HuH-7 (cell line): Measurements from ENCODE around the gene FNDC3A.
"Not testable (repeated sequence)": the region's sequence is repeated elsewhere in the genome, so short reads cannot be mapped to it uniquely, and the experiment has no call there.

Experiments
- DNase-seq: peaks from one replicate; pipeline ENCODE4 v3.0.0; 2011; ENCODE audit warnings: low spot score

Gene FNDC3A

DNA sequence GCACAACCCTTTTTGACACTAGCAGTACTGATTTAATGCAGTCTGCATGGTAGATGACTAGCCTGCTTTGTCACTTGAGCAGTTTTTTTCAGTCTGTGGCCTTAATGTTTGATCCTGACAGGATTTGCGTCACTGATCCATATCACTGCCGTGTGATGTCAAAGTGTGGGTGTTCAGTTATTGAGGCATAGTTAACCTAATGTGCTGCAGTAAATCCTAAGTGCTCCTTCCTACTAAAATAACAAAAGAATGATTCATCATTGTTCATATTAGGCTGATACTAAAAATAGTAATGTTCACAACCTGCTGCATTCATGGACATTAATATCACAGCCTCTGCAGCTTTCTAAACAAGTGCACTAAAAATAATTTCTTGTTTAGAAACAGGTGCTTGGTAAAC, 122.5 kb downstream of the FNDC3A start:
- DNase-seq, result no peak

DNA sequence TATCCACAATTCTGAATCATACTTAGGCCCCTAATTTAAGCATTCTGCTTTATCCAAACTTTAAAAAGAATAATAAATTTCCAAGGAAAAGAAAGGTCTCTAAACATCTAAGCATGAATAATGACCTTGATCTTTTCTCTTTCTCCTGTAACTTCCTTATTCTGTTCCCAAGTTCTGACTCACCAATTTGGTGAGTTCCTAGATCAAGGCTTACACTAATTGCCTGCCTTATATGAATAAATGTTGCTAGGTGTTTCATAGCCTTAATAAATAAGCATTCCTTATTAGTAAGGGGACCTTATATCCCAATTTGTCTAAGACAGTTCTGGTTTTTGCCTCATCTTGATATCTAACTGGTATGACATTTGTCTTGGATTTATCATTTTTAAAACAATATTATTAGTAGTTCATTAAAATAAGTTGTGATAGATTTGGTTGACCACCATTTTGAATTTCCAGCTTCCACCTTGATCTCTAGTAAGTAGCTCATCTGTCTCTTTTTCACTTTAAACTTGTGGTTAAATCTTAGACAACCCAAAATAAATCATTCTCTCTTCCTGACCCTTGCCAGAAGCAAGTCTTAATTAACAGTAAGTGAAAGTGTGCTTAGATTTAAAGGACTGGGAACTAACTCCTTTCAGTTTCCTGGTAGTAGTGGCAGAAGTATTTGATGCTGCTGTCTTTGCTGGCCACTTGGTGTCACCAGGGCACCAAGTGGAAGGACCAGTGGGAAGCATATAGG, 123.2 kb downstream of the FNDC3A start:
- DNase-seq, result no peak

DNA sequence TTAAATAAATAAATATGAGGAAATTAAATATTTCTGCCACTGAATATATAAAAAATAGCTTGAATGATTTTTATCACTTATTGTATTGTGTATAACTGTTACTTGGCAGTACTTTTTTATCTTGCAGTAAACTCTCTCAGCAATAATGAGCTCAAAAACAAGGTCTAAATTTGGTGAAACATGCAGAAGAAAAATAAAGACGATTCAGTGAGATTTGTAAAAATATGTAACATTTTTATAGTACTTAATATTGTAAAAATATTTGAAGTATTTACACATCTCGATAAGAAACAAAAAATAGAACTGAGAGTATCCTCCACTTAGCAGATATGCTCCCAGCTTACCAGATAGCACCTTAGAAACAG, 123.8 kb downstream of the FNDC3A start:
- DNase-seq, result no peak

DNA sequence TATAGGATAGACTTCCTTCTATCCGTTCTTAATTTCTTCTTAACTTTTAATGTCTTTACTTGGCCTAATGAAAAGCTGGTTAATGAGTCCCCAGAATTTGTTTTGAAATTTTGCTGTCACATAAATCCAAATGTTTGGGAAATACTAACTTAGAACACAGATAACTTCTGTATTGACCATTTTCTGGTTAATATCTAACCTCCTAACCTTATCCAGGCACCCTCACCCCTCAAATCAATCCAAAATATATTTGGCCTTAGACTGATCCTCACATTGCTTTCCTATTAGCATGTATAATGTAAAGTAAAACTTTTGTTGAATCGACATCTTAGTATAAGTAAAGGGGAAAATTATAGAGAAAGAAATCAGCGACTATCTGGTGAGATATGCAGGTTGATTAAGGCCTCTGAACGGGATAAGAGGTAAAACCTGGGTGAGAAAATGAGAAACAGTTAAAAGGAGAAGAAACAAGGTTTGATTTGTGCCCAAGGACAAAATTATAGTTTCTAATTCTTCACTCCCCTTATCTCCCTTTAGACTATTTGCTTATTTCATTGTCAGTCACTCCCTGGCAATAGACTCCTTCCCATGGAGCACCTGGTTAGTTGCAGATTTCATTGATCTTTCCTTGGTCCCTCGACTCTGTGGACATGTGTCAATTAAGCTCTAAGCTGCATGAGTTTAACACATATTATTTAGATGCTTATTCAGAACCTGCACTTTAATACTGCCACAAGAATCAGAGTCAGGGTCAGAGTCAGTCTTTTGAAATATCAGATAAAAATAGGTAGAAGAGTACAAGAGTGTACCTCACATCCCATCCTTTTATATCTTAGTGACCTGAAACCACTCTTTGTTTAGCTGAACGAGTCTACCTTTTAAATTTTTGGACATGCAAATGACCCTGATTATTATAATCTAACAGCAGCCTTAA, 125.2 kb downstream of the FNDC3A start:
- no peak for DNase-seq

DNA sequence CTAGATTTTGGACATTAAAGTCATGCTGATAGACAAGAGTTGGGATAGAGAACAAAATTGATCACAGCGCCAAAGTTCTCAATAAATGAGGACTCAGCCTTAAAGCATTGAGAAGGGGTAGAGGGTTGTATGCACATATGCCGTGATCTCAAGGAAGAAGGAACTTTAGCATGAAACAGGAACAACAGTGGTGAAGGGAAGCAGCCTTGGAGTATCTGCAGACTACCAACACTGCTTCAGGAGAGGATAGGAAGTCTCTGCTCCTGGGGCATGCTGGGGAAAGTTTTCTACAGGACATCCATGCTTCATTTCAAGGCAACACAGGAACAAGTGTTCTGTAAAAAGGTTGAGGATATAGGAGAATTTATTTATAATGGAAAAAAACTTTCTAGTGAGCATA, 132.5 kb downstream of the FNDC3A start:
- DNase-seq, result no peak

DNA sequence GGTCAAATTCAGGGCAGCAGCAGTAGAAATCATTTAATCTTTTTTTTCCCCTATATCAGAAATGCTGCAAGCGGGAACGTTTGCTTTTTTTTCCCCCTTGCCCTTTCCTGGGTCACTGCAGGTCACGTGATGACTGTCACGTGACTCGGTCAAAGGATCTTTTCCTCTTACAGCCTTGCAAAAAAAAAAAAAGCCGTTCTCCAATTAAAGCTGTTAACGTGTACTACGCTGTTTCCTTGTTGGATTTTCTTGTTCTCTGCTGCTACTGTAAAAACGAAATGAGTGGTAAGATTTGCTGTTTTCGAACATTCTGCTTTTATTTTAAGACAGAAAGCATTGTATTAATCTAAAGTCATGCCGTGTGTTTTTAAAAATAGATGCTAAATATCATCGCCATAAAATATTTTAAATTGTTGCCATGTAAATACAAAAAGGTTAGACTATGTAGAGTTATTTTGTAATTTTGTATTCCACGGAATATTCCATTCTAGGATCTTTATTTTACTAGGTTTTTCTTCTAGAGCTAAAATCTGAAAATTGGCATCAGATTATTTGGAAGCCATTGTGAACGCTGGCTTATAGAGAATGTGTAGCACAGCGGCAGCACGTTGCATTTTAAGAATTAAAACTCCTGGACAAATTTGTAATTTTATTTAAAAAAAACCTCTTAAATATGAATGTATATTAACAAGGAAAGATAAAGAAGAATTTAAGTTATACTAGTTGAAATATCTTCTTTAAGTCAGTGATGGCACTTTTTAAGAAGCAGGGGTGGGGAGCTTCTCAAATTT, 134.6 kb downstream of the FNDC3A start:
- peak; percentile 43 for DNase-seq

DNA sequence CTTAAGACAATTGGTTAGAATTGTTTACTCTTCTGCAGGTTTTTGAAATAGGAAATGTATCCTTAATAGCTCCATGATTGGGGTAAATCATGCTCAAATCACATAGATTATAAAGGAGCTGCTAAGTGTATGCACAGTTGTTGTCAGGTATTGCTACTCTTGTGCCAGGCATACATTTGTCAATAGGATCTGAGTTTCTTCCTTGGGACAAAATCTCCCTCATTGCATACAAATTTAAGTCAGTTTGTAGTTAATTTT, 135.1 kb downstream of the FNDC3A start:
- DNase-seq, result no peak

DNA sequence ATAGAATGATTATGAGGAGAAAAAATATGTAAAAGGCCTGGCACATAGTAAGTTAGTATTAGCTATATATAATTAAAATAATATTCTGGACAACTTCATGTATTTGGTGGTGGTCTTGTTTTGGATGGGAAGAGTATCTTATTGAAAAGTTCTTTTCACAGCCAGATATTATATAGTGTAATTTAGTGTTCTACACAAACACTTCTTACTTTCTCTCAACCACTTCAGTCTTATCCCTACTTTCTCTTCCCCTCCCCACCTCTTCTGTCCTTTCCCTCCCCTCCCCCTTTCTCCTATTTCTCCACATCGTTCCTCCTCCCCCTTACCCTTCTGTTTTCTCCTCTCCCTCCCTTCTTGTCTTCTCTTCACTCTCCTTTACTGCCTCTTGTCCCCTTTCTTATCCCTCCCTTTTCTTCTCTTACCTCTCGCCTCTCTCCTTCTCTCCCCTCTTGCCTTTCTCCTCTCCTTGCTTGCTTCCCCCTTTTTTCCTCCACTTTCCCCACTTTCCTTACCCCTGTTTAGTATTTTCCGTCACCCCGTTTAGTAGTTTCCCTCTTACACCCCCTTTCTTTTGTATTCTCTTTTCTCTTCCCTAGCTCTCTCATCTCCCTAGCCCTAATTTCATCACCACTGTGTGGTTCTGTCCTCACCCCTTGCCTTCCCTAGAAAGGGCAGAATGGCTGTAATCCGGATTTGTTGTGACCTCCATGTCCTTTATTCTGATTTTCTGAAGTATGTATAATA, 137.2 kb downstream of the FNDC3A start:
- no peak for DNase-seq

DNA sequence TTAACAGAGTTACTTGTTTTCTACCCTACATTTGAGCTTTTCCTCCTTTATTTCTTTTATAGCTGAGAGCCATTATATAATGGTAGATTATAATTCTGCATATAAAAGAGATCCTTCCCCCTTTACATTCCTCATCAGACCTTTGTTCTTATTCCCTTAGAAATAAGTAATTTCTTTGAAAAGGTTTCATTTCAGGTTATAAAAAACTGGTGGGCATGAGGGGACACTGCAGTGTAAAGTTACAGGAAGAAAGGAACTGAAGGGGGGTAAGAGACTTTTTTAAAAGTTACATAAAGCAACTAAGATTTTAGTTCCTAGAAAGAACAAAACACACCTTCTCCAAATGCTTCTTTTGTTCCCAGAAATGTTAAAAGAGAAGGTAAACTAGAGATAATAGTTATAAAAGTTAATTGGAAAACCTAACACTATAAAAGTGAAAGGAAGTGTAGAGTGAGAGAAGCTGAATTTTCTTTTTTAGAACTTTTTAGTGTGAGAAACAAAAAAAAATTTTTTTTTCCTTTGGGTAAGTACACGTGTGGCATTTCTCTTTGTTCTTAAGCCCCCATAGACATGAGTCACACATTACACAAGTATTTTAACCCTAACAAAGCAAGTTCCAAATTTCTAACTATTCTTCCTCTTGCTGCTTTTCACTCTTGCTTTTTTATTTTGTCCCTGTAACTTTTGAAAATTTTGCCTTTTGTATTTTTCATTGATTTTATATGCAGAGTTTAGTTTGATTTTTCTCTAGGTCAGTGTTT, 138.0 kb downstream of the FNDC3A start:
- DNase-seq, result no peak

DNA sequence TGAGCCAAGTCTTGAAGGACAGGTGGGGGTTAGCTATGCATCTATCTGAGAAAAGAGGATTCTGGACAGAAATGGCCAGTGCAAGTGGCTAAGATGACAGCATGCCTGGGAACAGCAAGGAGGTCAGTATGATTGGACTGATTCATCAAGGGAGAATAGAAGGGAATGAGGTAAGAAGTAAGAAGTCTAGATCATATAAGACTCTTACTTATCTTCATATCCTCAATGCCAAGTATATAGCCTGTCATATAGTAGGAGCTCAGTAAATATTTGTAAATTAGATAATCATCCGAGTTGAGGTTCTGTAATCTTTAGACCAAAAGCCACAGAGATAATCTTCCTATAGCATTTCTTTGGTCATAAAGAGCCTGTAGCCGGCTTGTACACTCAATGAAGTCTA, 141.2 kb downstream of the FNDC3A start:
- DNase-seq, result no peak

DNA sequence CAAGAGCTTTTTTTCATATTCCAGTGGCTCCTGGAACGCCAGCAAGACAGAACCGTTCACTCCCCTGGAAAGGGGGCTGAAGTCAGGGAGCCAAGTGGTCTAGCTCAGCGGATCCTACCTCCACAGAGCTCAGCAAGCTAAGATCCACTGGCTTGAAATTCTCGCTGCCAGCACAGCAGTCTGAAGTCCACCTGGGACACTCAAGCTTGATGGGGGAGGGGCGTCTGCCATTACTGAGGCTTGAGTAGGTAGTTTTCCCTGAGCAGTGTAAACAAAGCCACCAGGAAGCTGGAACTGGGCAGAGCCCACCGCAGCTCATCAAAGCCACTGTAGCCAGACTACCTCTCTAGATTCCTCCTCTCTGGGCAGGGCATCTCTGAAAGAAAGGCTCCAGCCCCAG, 142.7 kb downstream of the FNDC3A start:
- not testable (repeated sequence) for DNase-seq

DNA sequence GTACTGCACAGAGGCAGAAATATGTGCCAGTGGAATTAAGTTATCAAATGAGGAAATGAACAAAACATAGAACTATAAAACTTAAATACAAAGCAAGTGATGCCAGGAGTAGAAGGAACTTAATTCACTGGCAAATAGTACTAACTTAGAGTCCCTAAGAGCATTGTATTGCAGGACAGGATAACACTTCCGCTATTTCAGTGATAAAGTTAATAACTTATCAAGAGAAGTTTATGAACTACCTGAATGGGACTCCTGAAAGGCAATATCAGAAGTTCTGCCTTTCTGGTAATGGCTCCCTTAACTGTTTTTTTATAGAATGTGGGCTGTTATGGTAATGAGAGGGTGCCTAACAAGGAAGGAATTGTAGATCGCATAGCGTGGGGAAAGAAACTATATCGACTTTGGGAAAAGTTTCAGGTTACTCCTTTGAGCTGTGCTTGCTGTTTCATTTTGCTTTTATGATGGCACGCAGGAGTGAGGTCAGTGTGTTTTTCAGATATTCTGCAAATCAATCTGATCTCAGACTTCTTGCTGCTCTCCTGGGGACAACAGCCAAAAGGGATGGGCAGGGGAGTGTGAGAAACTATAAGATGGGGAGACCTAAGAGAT, 149.1 kb downstream of the FNDC3A start:
- no peak for DNase-seq

DNA sequence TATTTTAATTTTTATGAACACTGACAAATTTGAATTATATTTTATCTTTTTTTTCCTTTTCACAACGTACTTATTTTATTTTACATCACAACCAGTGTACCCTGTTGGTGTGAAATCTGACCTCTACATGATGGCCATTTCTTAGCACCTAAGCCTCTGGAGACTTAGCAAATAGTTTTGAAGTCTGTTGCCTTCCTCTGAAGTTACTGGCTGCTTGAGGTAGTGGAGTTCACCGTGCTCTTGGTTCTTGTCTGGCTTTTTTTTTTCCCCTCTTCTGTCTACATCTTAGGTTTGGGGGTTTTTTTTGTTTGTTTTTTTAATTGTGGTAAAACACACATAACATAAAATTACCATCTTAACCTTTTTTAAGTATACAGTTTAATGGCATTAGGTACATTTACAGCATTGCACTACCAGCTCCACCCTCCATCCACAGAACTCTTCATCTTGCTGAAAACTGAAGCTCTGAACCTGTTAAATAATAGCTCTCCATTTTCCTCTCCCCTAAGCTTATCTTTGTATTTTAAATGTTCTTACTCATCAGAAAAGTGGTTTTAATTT, 150.3 kb downstream of the FNDC3A start:
- no peak for DNase-seq

DNA sequence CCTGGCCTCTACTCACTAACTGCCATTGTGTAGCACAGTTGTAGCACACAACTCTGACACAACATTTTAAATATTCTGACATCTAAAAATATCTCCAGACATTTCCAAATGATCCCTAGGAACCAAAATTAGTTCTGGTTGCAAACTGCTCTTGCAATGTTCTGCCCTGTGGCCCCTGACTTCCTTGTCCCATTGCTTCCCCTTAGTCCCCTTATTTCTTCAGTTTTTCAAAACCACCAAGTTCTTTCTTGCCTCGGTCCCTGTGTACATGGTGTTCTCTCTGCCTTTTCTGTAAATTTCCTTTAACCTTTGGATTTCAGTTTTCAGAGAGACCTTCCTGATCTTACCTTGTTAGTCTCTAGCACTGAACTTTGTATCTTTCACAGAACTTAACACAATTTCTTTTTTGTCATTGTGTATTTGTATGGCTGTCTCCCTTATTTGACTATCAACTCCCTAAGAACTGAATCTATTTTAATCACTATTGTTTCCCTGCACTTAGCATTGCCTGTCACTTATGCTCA, 156.8 kb downstream of the FNDC3A start:
- no peak for DNase-seq

DNA sequence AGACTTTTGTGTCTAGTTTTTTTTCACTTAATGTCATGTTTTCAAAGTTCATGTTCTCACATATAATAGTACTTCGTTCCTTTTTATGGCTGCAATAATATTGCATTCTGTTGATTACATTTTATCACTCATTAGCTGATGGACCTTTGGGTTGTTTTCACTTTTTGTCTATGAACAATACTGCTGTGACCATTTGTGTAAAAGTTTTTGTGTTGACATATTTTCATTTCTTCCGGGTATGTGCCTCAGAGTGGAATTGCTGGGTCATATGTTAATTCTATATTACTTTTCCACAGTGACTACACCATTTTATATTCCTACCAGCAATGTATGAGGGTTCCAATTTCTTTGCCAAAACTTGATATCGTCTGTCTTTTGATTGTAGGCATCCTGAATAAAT, 158.6 kb downstream of the FNDC3A start:
- DNase-seq, result no peak

DNA sequence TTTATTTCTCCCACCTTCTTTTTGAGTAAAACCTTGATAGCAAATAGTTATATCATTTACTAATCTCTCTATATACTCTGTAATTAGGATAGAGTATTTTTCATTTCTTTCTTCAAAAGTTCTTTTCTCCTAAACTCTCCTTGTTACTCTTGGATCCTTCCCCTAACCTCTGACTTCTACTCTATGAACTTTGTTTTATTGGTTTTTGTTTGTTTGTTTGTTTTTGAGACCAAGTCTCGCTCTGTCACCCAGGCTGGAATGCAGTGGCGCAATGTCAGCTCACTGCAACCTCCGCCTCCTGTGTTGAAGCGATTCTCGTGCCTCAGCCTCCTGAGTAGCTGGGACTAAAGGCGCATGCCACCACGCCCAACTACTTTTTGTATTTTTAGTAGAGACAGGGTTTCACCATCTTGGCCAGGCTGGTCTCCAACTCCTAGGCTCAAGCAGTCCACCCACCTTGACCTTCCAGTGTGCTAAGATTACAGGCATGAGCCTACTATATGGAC, 161.5 kb downstream of the FNDC3A start:
- not testable (repeated sequence) for DNase-seq

DNA sequence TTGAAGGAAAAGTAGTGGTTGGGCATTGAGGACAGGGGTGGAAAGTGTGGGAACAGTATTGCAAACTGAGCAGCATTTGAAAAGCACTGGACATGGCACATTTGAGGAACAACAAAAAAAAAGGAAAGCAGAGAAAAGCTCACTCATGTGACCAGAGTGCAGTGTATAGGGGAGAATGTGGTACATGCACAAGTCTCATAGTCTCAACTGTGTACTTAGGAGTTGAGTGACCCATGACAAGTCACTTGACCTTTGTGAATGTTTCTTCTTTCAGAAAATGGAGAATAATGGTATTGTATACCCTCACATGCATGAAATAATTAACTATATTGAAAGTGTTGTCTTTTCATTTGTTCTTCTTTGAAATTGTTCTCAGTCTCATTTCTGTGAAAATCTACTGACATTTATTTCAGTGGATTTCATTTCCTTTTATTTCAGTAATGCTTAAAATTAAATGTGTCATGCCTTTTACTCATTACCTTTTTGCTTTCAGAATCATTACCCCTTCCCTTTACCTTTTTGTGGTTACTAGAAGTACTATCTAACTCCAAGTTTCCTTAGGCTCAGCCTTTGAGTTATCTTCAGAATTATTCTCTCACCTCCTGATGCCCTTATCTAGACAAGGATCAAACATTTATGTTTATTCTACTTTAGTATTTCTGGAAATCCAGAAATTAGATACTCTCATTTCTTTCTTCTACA, 165.3 kb downstream of the FNDC3A start:
- DNase-seq, result no peak

DNA sequence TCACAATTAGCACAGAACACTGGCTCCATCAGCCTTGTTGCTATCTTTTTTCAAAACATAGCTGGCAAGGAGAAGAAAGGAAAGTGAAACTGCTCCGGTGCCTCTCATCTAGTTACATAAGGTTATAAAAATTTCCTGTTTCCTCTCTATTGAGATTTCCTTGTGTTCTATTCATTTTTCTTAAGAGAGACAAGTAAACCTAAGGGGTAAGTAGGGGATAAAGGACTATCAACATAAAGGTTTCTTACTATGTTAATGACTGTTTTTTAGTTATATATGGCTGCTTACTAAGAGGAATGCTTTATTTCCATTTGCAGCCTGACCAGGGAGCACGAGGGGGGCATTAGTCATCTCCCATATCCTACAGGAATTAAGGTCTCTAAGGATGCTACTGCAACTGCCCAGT, 171.2 kb downstream of the FNDC3A start:
- no peak for DNase-seq

DNA sequence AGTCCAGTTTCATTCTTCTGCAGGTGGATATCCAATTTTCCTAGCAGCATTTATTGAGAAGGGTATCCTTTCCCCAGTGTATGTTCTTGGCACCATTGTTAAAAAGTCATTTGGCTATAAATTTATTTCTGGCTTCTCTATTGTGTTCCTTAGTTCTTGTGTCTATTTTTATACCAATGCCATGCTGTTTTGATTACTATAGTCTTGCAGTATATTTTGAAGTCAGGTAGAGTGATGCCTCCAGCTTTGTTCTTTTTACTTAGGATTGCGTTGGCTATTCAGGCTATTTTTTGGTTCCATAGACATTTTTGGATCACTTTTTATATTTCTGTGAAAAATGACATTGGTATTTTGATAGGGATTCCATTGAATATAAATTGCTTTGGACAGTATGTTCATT, 172.7 kb downstream of the FNDC3A start:
- no peak for DNase-seq
